Measurements from ENCODE around the gene STAC3. TPM values are rescaled to one million over a fixed set of nuclear protein-coding genes. Genes with fewer than 3 reads are reported as not detected.

STAC3 gene
- total and polyA plus RNA-seq, 10 of the 15 experiments (the other 5 are each of a cell fraction or from before 2014, with no cell fraction given), result 0.49 to 9.9 (median 3.8) TPM

DNA sequence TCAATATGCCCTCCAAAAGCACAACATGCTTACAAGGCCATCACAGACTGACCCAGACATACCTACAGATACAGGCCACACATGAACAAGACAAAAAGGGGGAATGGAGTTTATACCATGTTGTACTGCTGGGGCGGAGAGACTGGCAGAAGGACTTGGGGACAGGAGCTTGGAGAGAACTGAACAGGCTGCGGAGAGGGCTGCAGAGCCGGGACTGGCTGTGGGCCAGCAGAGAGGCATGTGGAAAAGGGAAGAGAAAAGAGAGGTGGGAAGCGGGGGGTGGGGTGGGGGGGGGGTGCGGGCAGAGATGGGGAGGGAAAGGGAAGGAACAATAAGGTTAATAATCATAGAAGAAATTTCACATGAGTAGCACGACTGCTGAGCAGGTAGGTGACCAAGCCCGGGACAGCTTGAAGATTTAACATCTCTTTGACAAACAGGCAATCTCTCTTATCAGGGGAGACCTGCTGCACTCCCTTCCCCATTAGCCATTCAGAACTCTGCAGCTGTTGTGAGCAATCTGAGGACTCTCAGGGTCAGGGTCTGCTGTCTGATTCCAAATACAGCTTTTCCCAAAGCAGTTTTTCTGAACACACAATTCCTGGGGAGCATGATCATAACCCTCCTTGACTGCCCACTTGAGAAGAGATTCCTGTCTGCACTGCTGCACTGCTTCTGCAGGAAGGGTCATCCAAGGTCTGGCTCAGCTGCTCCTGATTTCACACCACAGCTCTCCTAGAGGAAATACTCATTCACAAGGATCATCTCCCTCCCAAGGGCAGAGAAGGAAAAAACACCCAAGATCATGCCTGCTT, 21.6 kb upstream of the STAC3 start:
- no peak overlapping the region for H3K4me3 ChIP-seq
- ChIA-PET RAD21 (ENCODE audit: unreplicated experiment) (no interaction called here), CTCF (interaction anchor here (0.7 to 5.2 kb wide), 5 partner anchors 9 to 460 kb away, joined by 3 to 26 read pairs (median 4); no protein-coding TSS in a partner anchor), SMC1A (ENCODE audit: uncharacterized antibody, unreplicated experiment) (no interaction called here), POLR2A (no interaction called here)
- H3K36me3 ChIP-seq (ENCODE audit: control insufficient read depth in 2 of 2, insufficient read depth in 2 of 2, low read length in 1 of 2), result peaks cover 8 to 17% of the 10 kb centered on the region in 2 experiments; a peak in 3 of 4 replicates
- intact Hi-C loops (cut with micrococcal nuclease; ENCODE audit: unreplicated experiment) (no loop called here), in situ Hi-C loops (cut with MboI) (no loop called here)
- H3K4me1 ChIP-seq (ENCODE audit: control insufficient read depth, insufficient read depth, low read length), result no peaks in the 10 kb centered on the region
- no peaks in the 10 kb centered on the region for H3K9me3 ChIP-seq (replicated peaks; ENCODE audit: control insufficient read depth, insufficient read depth, low read length)
- no peak overlapping the region for H3K4me2 ChIP-seq (ENCODE audit: control insufficient read depth, insufficient read depth)
- FAIRE-seq (no peak), ATAC-seq (no peak), DNase-seq (ENCODE audit: low read depth, low spot score) (no peak)
- H3K9ac ChIP-seq (ENCODE audit: control insufficient read depth, insufficient read depth, low read length), result no peak overlapping the region
- no peaks in the 10 kb centered on the region for H4K20me1 ChIP-seq (ENCODE audit: control insufficient read depth, insufficient read depth)
- 75% methylated on average over 5 of the region's 7 CpGs for WGBS (ENCODE audit: insufficient coverage, insufficient replicate concordance, low lambda C conversion rate, missing lambda C conversion rate)
- H3K27me3 ChIP-seq (replicated peaks in 1 of 2; ENCODE audit: control insufficient read depth in 2 of 2, insufficient read depth in 2 of 2, low read length in 1 of 2), result no peaks in the 10 kb centered on the region
- no peaks in the 10 kb centered on the region for H3K79me2 ChIP-seq (ENCODE audit: control insufficient read depth, insufficient read depth, low read length)
- no peak overlapping the region for H2AFZ ChIP-seq (ENCODE audit: control insufficient read depth, low read depth, low read length)
- no TSS peak for BruUV-seq (replicated peaks)
- TF ChIP-seq SMAD1 (IDR thresholded peaks at IDR 0.05; ENCODE audit: low read depth, partially characterized antibody), result no peak
- TF ChIP-seq, protein P1, sequence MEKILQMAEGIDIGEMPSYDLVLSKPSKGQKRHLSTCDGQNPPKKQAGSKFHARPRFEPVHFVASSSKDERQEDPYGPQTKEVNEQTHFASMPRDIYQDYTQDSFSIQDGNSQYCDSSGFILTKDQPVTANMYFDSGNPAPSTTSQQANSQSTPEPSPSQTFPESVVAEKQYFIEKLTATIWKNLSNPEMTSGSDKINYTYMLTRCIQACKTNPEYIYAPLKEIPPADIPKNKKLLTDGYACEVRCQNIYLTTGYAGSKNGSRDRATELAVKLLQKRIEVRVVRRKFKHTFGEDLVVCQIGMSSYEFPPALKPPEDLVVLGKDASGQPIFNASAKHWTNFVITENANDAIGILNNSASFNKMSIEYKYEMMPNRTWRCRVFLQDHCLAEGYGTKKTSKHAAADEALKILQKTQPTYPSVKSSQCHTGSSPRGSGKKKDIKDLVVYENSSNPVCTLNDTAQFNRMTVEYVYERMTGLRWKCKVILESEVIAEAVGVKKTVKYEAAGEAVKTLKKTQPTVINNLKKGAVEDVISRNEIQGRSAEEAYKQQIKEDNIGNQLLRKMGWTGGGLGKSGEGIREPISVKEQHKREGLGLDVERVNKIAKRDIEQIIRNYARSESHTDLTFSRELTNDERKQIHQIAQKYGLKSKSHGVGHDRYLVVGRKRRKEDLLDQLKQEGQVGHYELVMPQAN (conservative IDR thresholded peaks at IDR 0.05), result no peak
- no peak for TF ChIP-seq GABPA (IDR thresholded peaks at IDR 0.05; ENCODE audit: low read depth)
- H3K27ac ChIP-seq (ENCODE audit: control insufficient read depth, insufficient read depth), result no peak overlapping the region

Measured in GM12878 (cell line).